Brain microvascular endothelial cell (primary cell): ENCODE measurements around the gene ENDOU.

Source experiments
- DNase-seq: peaks from one replicate; pipeline ENCODE4 v3.0.0-alpha.2; 2020
- H3K27ac ChIP-seq: fragments of 250-450 bp; sonication (Bioruptor Pico); 2 replicates; pipeline ENCODE4 v1.5.1; 2020; ENCODE audit warnings: mild to moderate bottlenecking, moderate library complexity
- H3K27me3 ChIP-seq: fragments of 250-450 bp; sonication (Bioruptor Pico); replicated peaks from 2 replicates; pipeline ENCODE4 v1.5.1; 2020; ENCODE audit warnings: mild to moderate bottlenecking
- H3K36me3 ChIP-seq: fragments of 250-450 bp; sonication (Bioruptor Pico); replicated peaks from 2 replicates; pipeline ENCODE4 v1.5.1; 2020; ENCODE audit warnings: mild to moderate bottlenecking
- H3K4me3 ChIP-seq: 2 replicates; pipeline ENCODE4 v1.5.1; 2011; ENCODE audit warnings: low read depth, mild to moderate bottlenecking, control low read depth, low read length, moderate library complexity
- in situ Hi-C: cut with HindIII; loops from 2 replicates; pipeline ENCODE4 v1.10.0; 2017; ENCODE audit warnings: low sequenced_read_pairs, low pct_ligation_motif_present
- TF ChIP-seq, protein P1 (sequence below): IDR thresholded peaks from 2 replicates; pipeline ENCODE4 v1.5.1; 2011; ENCODE audit warnings: low read depth, mild to moderate bottlenecking, moderate library complexity, low read length, control low read depth, inconsistent platforms; ENCODE audit errors: missing control alignments

The ENDOU gene

DNA sequence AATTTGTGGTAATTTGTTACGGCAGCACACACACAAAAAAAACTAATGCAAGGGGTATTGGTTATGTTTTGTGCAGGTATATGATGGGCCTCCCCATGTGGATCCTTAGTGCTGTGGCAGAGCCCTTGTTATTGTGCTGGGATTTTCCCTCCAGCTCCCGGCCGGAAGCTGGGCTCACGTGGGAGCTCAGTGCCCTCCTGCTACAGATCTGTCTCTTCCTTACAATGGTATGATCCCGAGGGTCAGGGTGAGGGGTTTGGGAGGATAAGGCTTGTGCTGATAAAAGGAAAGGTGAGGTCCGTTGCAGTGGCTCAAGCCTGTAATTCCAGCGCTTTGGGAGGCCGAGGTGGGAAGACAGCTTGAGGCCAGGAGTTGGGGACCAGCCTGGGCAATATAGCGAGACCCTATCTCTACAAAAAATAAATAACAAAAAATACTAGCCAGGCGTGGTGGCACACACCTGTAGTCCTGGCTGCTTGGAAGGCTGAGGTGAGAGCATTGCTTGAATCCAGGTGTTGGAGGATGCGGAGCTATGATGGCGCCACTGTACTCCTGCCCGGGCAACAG lies 46.9 kb upstream of the ENDOU start:
- H3K27me3 ChIP-seq: no peaks in the 10 kb centered on the region
- TF ChIP-seq, protein P1, sequence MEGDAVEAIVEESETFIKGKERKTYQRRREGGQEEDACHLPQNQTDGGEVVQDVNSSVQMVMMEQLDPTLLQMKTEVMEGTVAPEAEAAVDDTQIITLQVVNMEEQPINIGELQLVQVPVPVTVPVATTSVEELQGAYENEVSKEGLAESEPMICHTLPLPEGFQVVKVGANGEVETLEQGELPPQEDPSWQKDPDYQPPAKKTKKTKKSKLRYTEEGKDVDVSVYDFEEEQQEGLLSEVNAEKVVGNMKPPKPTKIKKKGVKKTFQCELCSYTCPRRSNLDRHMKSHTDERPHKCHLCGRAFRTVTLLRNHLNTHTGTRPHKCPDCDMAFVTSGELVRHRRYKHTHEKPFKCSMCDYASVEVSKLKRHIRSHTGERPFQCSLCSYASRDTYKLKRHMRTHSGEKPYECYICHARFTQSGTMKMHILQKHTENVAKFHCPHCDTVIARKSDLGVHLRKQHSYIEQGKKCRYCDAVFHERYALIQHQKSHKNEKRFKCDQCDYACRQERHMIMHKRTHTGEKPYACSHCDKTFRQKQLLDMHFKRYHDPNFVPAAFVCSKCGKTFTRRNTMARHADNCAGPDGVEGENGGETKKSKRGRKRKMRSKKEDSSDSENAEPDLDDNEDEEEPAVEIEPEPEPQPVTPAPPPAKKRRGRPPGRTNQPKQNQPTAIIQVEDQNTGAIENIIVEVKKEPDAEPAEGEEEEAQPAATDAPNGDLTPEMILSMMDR: no peak
- DNase-seq: no peak
- H3K27ac ChIP-seq: no peak overlapping the region
- in situ Hi-C loops: no loop called here
- H3K4me3 ChIP-seq: no peak overlapping the region
- no peaks in the 10 kb centered on the region for H3K36me3 ChIP-seq

DNA sequence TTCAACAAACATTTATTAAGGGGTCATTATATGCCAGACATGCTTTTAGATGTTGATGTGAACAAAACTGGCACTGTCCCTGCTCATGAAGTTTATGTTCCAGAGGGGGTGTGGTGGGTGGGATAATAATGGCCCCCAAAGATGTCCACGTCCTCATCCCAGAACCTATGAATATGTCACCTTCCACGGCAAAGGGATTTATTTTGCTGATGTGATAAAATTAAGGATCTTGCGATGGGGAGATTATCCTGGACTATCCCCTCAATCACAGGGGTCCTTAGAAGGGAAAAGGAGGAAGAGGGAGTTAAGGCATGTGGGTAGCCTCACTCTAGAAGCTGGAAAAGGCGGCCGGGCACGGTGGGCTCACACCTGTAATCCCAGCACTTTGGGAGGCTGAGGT lies 46.0 kb upstream of the ENDOU start:
- no peak for DNase-seq
- H3K27me3 ChIP-seq: no peaks in the 10 kb centered on the region
- no peak overlapping the region for H3K4me3 ChIP-seq
- in situ Hi-C loops: no loop called here
- H3K36me3 ChIP-seq: no peaks in the 10 kb centered on the region
- no peak overlapping the region for H3K27ac ChIP-seq
- TF ChIP-seq, protein P1: no peak

DNA sequence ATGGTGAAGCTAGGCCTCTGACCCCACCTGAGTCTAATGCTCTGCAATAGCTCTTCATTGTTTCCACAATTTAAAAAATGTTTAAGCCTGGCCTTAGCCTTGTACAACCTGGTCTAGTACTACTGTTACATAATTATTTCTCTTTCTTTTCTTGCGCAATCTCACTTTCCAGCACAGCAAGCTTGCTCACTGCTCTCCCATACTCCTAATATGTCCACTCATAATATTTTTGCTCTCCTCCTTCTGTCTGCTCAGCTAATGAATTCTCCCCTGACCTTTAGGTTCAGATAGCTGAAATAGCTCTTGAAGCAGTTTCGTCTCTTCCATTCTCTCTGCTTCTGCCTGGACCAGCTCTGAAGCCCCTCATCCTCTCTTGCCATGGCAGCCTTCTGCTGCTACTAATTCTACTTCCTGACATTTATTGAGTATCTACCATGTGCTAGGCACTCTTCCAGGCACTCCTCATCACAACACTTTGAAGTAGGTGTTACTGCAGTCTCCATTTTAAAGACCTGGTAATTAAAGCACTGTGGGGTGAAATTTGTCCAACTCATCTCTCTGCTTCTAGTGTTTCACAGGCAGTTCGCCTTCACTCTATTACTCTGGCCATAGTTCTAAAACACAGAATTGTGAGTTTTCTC lies 44.9 kb upstream of the ENDOU start:
- no peak for DNase-seq
- in situ Hi-C loops: no loop called here
- Histone ChIP-seq H3K27me3 (no peaks in the 10 kb centered on the region), H3K27ac (no peak overlapping the region), H3K36me3 (no peaks in the 10 kb centered on the region), H3K4me3 (no peak overlapping the region)
- TF ChIP-seq, protein P1: no peak

DNA sequence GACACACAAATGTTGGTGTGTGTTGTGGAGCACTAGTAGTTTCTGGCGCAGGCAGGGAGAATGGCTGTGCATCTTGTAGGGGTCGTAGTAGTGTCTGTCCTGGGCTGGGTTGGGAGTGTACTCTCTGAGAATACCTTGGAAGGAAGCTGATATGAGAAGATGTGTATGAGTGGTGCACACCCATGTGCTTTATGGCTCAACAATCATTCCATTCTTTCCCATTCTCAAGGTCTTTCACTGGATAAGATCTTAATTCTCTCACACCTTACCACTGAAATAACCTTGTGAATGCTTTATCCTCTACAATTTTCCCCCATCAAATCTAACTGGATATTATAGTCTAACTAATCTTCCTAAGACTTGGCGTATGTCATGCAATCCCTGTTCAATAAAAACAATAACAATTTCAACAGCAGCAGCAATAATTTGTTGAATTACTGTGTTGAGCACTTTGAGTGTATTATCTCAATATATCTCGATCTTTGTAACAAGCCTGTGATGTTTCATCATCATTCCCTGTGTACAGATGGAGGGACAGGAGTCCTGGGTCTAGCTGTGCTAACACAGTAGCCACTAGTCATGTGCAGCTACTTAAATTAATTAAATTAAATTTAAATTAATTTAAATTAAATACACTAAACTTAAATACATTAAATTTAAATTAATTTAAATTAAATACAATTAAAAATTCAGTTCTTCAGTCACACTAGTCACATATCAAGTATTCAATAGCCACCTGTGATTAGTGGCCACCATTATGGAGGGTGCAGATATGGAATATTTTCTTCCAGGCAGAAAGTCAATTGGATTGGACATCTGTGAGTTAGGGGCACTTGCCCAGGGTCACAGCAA lies 44.2 kb upstream of the ENDOU start:
- no peak overlapping the region for H3K27ac ChIP-seq
- in situ Hi-C loops: no loop called here
- H3K27me3 ChIP-seq: no peaks in the 10 kb centered on the region
- no peak for DNase-seq
- H3K36me3 ChIP-seq: no peaks in the 10 kb centered on the region
- TF ChIP-seq, protein P1: no peak
- no peak overlapping the region for H3K4me3 ChIP-seq

DNA sequence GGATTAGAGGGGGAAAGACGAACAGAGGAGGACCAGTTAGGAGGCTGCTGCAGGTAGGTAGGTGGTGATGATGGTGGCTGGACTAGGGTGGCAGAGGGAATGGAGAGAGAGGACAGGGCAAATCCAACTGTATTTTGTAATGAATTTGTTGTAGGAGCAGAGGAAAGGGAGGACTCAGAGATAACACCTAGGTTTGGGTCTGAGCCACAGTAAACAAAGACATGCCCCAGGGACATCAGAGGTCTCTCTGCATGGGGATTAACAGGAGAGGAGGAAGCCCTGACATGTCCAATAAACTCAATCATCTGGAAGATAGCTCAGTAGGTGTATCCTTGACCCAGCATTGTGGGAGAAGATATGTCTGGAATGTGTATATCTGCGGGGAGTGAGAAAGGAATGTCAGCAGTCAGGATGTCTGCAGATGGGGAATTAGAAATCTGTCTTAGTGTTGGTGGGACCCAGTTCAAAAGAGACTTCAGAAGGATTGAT lies 43.1 kb upstream of the ENDOU start:
- Histone ChIP-seq H3K36me3 (no peaks in the 10 kb centered on the region), H3K27me3 (no peaks in the 10 kb centered on the region), H3K4me3 (no peak overlapping the region), H3K27ac (no peak overlapping the region)
- in situ Hi-C loops: no loop called here
- no peak for DNase-seq
- TF ChIP-seq, protein P1: no peak
